Transverse colon (tissue), 4 donors: ENCODE results near the gene SCN8A.

Source experiments
- POLR2A ChIP-seq: fragments of 450-650 bp; IDR thresholded peaks from one replicate; pipeline ENCODE4 v1.6.1; 2016; ENCODE audit warnings: antibody characterized with exemption, mild to moderate bottlenecking, moderate library complexity
- POLR2AphosphoS5 ChIP-seq, 3 donors: sonication (generic); formaldehyde crosslinking; IDR thresholded peaks; one replicate each; pipeline ENCODE4 v1.6.1; 2016; ENCODE audit warnings: antibody characterized with exemption in 3 of 3
- TF ChIP-seq, protein P1 (sequence below), 5 experiments: fragments of 200-600 bp in 3 of 5; fragments of 450-650 bp in 2 of 5; sonication (generic) in 3 of 5; IDR thresholded peaks; 1 replicate in 2 of 5; 2 replicates in 3 of 5; pipeline ENCODE4 v1.5.1; 2016 to 2017; ENCODE audit warnings: antibody characterized with exemption in 5 of 5, inconsistent platforms in 3 of 5, mild to moderate bottlenecking in 2 of 5, moderate library complexity in 1 of 5

DNA sequence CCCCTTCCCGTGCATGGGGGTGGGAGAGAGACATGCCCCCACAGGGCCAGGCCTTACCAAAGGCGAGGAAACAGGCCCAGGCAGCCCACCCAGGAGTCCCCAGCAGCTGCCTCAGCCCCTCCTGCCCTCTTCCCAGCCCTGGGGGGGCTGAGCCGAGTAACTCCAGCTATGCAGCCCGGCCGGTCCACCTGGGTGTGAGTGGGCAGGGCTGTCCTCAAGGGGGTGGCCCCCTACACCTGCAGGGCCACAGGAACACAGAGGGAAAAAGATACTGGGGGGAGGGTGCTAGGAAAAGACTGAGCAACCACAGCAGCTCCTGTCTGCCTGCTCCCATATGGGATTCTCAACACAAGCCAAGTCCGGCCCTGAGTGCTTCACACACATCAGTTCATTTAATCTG, 249.9 kb downstream of the SCN8A start:
- TF ChIP-seq POLR2A, result no peak
- TF ChIP-seq, protein P1, sequence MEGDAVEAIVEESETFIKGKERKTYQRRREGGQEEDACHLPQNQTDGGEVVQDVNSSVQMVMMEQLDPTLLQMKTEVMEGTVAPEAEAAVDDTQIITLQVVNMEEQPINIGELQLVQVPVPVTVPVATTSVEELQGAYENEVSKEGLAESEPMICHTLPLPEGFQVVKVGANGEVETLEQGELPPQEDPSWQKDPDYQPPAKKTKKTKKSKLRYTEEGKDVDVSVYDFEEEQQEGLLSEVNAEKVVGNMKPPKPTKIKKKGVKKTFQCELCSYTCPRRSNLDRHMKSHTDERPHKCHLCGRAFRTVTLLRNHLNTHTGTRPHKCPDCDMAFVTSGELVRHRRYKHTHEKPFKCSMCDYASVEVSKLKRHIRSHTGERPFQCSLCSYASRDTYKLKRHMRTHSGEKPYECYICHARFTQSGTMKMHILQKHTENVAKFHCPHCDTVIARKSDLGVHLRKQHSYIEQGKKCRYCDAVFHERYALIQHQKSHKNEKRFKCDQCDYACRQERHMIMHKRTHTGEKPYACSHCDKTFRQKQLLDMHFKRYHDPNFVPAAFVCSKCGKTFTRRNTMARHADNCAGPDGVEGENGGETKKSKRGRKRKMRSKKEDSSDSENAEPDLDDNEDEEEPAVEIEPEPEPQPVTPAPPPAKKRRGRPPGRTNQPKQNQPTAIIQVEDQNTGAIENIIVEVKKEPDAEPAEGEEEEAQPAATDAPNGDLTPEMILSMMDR (IDR thresholded peaks at IDR 0.05), result no peak
- no peak for TF ChIP-seq POLR2AphosphoS5 (IDR thresholded peaks at IDR 0.05)
